Gastroesophageal sphincter (tissue), 3 donors: ENCODE measurements around the gene HLA-DPA1.

ENCODE experiments used
- CTCF ChIP-seq, 4 experiments: fragments of 200-600 bp in 2 of 4; fragments of 450-650 bp in 2 of 4; sonication (generic) in 1 of 4; IDR thresholded peaks; one replicate each; pipeline ENCODE4 v1.5.1; 2017 to 2019; ENCODE audit warnings: antibody characterized with exemption in 4 of 4, mild to moderate bottlenecking in 2 of 4, moderate library complexity in 2 of 4
- POLR2A ChIP-seq, 2 donors: fragments of 450-650 bp; IDR thresholded peaks; one replicate each; pipeline ENCODE4 v1.6.1; 2017; ENCODE audit warnings: antibody characterized with exemption in 2 of 2, mild to moderate bottlenecking in 2 of 2, moderate library complexity in 1 of 2

GRCh38 chr6:33021917-33022316 is 51.5 kb downstream of the HLA-DPA1 start:
- TF ChIP-seq POLR2A (IDR thresholded peaks at IDR 0.05) (no peak), CTCF (IDR thresholded peaks at IDR 0.05) (no peak)
